Measurements from ENCODE around the gene OLFM1.

GRCh38 chr9:135119496-135120064 lies 32.1 kb downstream of the OLFM1 start:
- TF ChIP-seq CTCF (IDR thresholded peaks at IDR 0.05; ENCODE audit: low read depth, low read length) (no peak), EZH2phosphoT487 (IDR thresholded peaks at IDR 0.05; ENCODE audit: low read depth) (no peak)
